Trophoblast cell (in vitro differentiated cells and primary cell): ENCODE results near the gene FAM227B.
"Not testable (repeated sequence)": the region's sequence is repeated elsewhere in the genome, so short reads cannot be mapped to it uniquely, and the experiment has no call there.

Experiments
- DNase-seq, 2 donors: peaks; one replicate each; pipeline ENCODE4 v3.0.0-alpha.2; 2016
- H2AFZ ChIP-seq: 2 replicates; pipeline ENCODE4 v1.6.1; 2013; ENCODE audit warnings: low read length, moderate library complexity, mild to moderate bottlenecking; ENCODE audit not compliant: insufficient read depth, poor library complexity
- H2AK5ac ChIP-seq: 2 replicates; pipeline ENCODE4 v1.6.1; 2013; ENCODE audit warnings: mild to moderate bottlenecking, low read length
- H2BK120ac ChIP-seq: 2 replicates; pipeline ENCODE4 v1.6.1; 2013; ENCODE audit warnings: low read length, mild to moderate bottlenecking, moderate library complexity; ENCODE audit not compliant: insufficient read depth, poor library complexity
- H2BK12ac ChIP-seq: 2 replicates; pipeline ENCODE4 v1.6.1; 2013; ENCODE audit warnings: mild to moderate bottlenecking, low read length, moderate library complexity
- H2BK5ac ChIP-seq: 2 replicates; pipeline ENCODE4 v1.6.1; 2013; ENCODE audit warnings: low read length, low read depth, moderate library complexity, mild to moderate bottlenecking; ENCODE audit not compliant: poor library complexity
- H3K14ac ChIP-seq: 2 replicates; pipeline ENCODE4 v1.6.1; 2013; ENCODE audit warnings: mild to moderate bottlenecking, low read length
- H3K18ac ChIP-seq: 2 replicates; pipeline ENCODE4 v1.6.1; 2013; ENCODE audit warnings: mild to moderate bottlenecking, low read length
- H3K23ac ChIP-seq: 2 replicates; pipeline ENCODE4 v1.6.1; 2013; ENCODE audit warnings: low read length
- H3K27ac ChIP-seq: 2 replicates; pipeline ENCODE4 v1.5.1; 2013; ENCODE audit warnings: low read depth, mild to moderate bottlenecking, inconsistent platforms, low read length, moderate library complexity
- H3K27me3 ChIP-seq: 2 replicates; pipeline ENCODE4 v1.6.1; 2013; ENCODE audit warnings: inconsistent platforms, mild to moderate bottlenecking, low read length, moderate library complexity; ENCODE audit not compliant: insufficient read depth
- H3K36me3 ChIP-seq, 2 experiments: 1 replicate in 1 of 2; 2 replicates in 1 of 2; pipeline ENCODE4 v1.6.1; 2013; ENCODE audit warnings: low read length in 2 of 2, mild to moderate bottlenecking in 2 of 2, moderate library complexity in 1 of 2; ENCODE audit not compliant: insufficient read depth in 2 of 2, control insufficient read depth in 1 of 2
- H3K4ac ChIP-seq: 2 replicates; pipeline ENCODE4 v1.6.1; 2013; ENCODE audit warnings: low read depth, mild to moderate bottlenecking, low read length, moderate library complexity
- H3K4me1 ChIP-seq, 2 experiments: 1 replicate in 1 of 2; 2 replicates in 1 of 2; pipeline ENCODE4 v1.6.1; 2013; ENCODE audit warnings: low read length in 2 of 2, mild to moderate bottlenecking in 2 of 2, moderate library complexity in 1 of 2; ENCODE audit not compliant: insufficient read depth in 2 of 2, control insufficient read depth in 1 of 2
- H3K4me2 ChIP-seq: 2 replicates; pipeline ENCODE4 v1.6.1; 2013; ENCODE audit warnings: inconsistent platforms, mild to moderate bottlenecking, low read length, moderate library complexity
- H3K4me3 ChIP-seq: 2 replicates; pipeline ENCODE4 v1.5.1; 2013; ENCODE audit warnings: mild to moderate bottlenecking, low read depth, low read length, inconsistent platforms
- H3K79me1 ChIP-seq: one replicate; pipeline ENCODE4 v1.6.1; 2013; ENCODE audit warnings: low read length
- H3K79me2 ChIP-seq: 2 replicates; pipeline ENCODE4 v1.6.1; 2013; ENCODE audit warnings: low read length, mild to moderate bottlenecking; ENCODE audit not compliant: control insufficient read depth, insufficient read depth, poor library complexity
- H3K9ac ChIP-seq: 2 replicates; pipeline ENCODE4 v1.6.1; 2013; ENCODE audit warnings: mild to moderate bottlenecking, low read length
- H3K9me3 ChIP-seq: 2 replicates; pipeline ENCODE4 v1.6.1; 2013; ENCODE audit warnings: low read depth, mild to moderate bottlenecking, control low read depth, inconsistent platforms, low read length; ENCODE audit not compliant: insufficient read depth
- H4K12ac ChIP-seq: 2 replicates; pipeline ENCODE4 v1.6.1; 2013; ENCODE audit warnings: low read depth, mild to moderate bottlenecking, low read length, moderate library complexity
- H4K8ac ChIP-seq: 2 replicates; pipeline ENCODE4 v1.6.1; 2013; ENCODE audit warnings: low read depth, mild to moderate bottlenecking, low read length, moderate library complexity
- H4K91ac ChIP-seq: one replicate; pipeline ENCODE4 v1.6.1; 2013; ENCODE audit warnings: low read depth, mild to moderate bottlenecking, low read length, moderate library complexity
- WGBS: extraction: QIAGEN DNeasy Blood & Tissue Kit; methylation state at CpG from one replicate; pipeline ENCODE4 v1.1.7; 2013; ENCODE audit warnings: missing lambda C conversion rate; ENCODE audit not compliant: insufficient read length, insufficient coverage; ENCODE audit errors: extremely low coverage; 5-methylcytosine and 5-hydroxymethylcytosine counted together

FAM227B gene

DNA sequence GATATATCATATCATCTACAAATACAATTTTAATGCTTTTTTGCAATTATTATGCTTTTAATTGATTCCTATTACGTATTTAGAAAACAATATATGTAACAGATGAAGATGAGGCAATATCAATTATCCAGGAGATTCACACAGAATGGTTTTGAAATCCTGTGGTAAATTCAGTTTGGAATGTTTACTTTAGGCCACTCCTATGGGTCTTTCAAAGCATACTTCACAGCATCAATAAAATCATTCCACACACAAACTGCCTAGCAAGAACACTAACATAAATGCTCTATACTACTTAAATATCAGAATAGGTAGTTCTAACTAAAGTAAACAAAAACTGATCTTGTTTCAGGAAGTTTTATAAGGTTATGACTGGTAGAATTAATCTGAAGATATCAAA lies 90.5 kb downstream of the FAM227B start:
- H2BK5ac ChIP-seq: no peak overlapping the region
- H3K23ac ChIP-seq: no peak overlapping the region
- H3K27ac ChIP-seq: no peak overlapping the region
- no peaks in the 10 kb centered on the region for H3K4me1 ChIP-seq
- no peaks in the 10 kb centered on the region for H3K36me3 ChIP-seq
- H3K79me1 ChIP-seq: no peaks in the 10 kb centered on the region
- H3K27me3 ChIP-seq: no peaks in the 10 kb centered on the region
- DNase-seq: no peak
- H3K9me3 ChIP-seq: no peaks in the 10 kb centered on the region
- H3K18ac ChIP-seq: no peak overlapping the region
- H4K12ac ChIP-seq: no peak overlapping the region
- H3K79me2 ChIP-seq: no peaks in the 10 kb centered on the region
- H2BK12ac ChIP-seq: no peak overlapping the region
- H3K4me2 ChIP-seq: no peak overlapping the region
- H2AFZ ChIP-seq: no peak overlapping the region
- no peak overlapping the region for H3K4me3 ChIP-seq
- no CpG with 5 or more reads among the region's 1 CpG for WGBS
- H2BK120ac ChIP-seq: no peak overlapping the region
- H4K91ac ChIP-seq: no peak overlapping the region
- H3K9ac ChIP-seq: no peak overlapping the region
- no peak overlapping the region for H3K14ac ChIP-seq
- H2AK5ac ChIP-seq: no peak overlapping the region
- no peak overlapping the region for H3K4ac ChIP-seq
- no peak overlapping the region for H4K8ac ChIP-seq

- Histone ChIP-seq H3K79me2 (no peaks in the 10 kb centered on the region), H3K14ac (no peak overlapping the region), H3K4ac (no peak overlapping the region), H3K27me3 (no peaks in the 10 kb centered on the region), H3K27ac (no peak overlapping the region), H3K79me1 (no peaks in the 10 kb centered on the region), H4K12ac (no peak overlapping the region), H2AK5ac (no peak overlapping the region), H2BK120ac (no peak overlapping the region), H3K23ac (no peak overlapping the region), H2BK12ac (no peak overlapping the region), H4K8ac (no peak overlapping the region), H3K4me3 (no peak overlapping the region), H2AFZ (no peak overlapping the region), H3K9ac (no peak overlapping the region), H3K4me2 (no peak overlapping the region), H3K36me3 (no peaks in the 10 kb centered on the region), H3K9me3 (no peaks in the 10 kb centered on the region), H3K4me1 (no peaks in the 10 kb centered on the region), H4K91ac (no peak overlapping the region), H3K18ac (no peak overlapping the region), H2BK5ac (no peak overlapping the region)
- DNase-seq: no peak
- WGBS: no CpG with 5 or more reads among the region's 4 CpGs
Measured at GRCh38 chr15:49528289-49528688, 92.3 kb downstream of the FAM227B start.

GRCh38 chr15:49521802-49522201 lies 98.8 kb downstream of the FAM227B start:
- H2BK12ac ChIP-seq: no peak overlapping the region
- WGBS: no CpG with 5 or more reads among the region's 3 CpGs
- no peak overlapping the region for H3K4me2 ChIP-seq
- no peaks in the 10 kb centered on the region for H3K79me2 ChIP-seq
- H3K4me3 ChIP-seq: no peak overlapping the region
- no peaks in the 10 kb centered on the region for H3K36me3 ChIP-seq
- no peak overlapping the region for H2AK5ac ChIP-seq
- no peak overlapping the region for H3K14ac ChIP-seq
- peaks cover 14% of the 10 kb centered on the region for H3K9me3 ChIP-seq
- no peak overlapping the region for H3K9ac ChIP-seq
- H2BK120ac ChIP-seq: no peak overlapping the region
- H3K27me3 ChIP-seq: no peaks in the 10 kb centered on the region
- no peak overlapping the region for H2BK5ac ChIP-seq
- H2AFZ ChIP-seq: no peak overlapping the region
- no peak overlapping the region for H4K12ac ChIP-seq
- H3K4me1 ChIP-seq: no peaks in the 10 kb centered on the region
- no peak overlapping the region for H4K8ac ChIP-seq
- H3K79me1 ChIP-seq: no peaks in the 10 kb centered on the region
- H3K23ac ChIP-seq: no peak overlapping the region
- H3K4ac ChIP-seq: no peak overlapping the region
- peak in 1 of 2 donors; percentile 15 for DNase-seq
- H3K27ac ChIP-seq: no peak overlapping the region
- H4K91ac ChIP-seq: no peak overlapping the region
- no peak overlapping the region for H3K18ac ChIP-seq

DNA sequence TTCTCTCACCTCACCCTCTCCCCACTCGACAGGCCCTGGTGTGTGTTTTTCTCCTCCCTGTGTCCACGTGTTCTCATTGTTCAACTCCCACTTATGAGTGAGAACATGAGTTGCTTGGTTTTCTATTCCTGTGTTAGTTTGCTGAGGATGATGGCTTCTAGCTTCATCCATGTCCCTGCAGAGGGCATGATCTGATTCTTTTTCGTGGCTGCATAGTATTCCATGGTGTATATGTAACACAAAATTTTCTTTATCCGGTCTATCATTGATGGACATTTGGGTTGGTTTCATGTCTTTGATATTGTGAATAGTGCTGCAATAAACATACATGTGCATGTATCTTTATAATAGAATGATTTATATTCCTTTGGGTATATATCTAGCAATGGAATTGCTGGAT lies 107.9 kb downstream of the FAM227B start:
- H2BK5ac ChIP-seq, H3K4me1 ChIP-seq, H3K36me3 ChIP-seq, H3K79me2 ChIP-seq, H2BK120ac ChIP-seq, H3K27me3 ChIP-seq, H3K4ac ChIP-seq, H2AFZ ChIP-seq, H3K9ac ChIP-seq, H2BK12ac ChIP-seq, H3K23ac ChIP-seq, H4K91ac ChIP-seq, H3K4me3 ChIP-seq, H3K4me2 ChIP-seq, DNase-seq, H3K79me1 ChIP-seq, H3K14ac ChIP-seq, H3K27ac ChIP-seq, H4K12ac ChIP-seq, H3K18ac ChIP-seq, H2AK5ac ChIP-seq, H3K9me3 ChIP-seq, H4K8ac ChIP-seq: not testable (repeated sequence)
- WGBS: no CpG with 5 or more reads among the region's 4 CpGs
